GM18870 (cell line): ENCODE results near the gene ARSI.

ENCODE experiments used
- ATAC-seq: cut with Tn5 transposase; IDR thresholded peaks from one replicate; pipeline ENCODE4 v1.9.1; 2021; ENCODE audit warnings: moderate library complexity; ENCODE audit not compliant: unreplicated experiment

Gene ARSI

GRCh38 chr5:150271296-150271692, 31.4 kb downstream of the ARSI start:
- ATAC-seq, result no peak

DNA sequence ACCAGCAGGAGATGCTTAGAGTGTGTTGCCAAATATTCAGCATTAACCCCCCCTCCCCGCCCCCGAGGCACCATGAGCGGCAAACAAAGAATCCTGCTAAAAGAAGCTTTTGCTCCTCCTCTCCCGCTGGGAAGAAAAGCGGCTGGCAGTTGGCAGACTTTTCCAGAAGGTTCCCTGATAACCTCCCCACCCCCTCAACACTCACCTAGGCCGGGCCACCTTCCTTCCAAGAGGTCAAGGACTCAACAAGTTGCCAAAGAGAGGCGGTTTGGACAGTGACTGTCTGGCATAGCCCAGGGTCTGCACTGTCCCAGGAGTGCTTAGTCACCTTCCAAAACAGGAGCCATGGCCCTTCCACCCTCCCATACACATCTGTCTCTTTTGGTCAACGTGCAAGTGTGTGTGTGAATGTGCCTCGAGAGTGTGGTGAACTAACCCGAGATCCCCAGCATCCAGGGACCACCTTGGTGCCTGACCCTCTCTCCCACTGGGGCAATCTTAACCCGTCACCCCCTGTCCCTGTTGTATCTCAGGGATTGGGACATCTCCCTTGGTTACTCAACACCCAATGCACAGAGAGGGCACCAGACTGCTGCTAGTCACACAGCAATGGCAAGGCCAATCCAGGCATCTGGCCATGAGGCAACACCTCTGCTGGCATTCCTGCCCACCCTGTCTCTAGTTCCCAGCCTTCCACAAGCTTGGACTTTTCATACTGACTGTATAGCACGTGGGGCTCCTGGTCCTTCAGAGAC, 32.0 kb downstream of the ARSI start:
- ATAC-seq, result no peak

DNA sequence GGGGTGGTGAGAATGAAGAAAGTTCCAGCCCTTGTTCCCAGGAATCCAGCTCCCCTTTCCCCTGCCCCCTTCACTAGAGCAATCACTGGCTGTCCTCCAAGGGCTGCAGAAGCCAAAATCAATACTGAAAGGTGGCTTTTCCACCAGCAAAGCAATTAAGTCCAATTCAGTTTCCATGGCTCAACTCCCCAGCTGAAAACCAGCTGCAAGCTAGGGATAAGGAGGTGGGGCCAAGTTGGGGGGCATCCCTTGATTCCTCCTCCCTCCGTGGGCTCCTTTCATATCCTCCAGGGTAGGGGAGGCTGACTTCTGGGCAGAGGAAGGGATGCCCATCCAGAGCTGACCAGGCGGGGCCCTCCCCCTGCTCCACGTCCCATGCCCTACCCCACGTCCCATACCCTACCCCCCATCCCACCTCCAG, 35.8 kb downstream of the ARSI start:
- ATAC-seq, result no peak

GRCh38 chr5:150265870-150266383, 36.8 kb downstream of the ARSI start:
- ATAC-seq, result no peak

DNA sequence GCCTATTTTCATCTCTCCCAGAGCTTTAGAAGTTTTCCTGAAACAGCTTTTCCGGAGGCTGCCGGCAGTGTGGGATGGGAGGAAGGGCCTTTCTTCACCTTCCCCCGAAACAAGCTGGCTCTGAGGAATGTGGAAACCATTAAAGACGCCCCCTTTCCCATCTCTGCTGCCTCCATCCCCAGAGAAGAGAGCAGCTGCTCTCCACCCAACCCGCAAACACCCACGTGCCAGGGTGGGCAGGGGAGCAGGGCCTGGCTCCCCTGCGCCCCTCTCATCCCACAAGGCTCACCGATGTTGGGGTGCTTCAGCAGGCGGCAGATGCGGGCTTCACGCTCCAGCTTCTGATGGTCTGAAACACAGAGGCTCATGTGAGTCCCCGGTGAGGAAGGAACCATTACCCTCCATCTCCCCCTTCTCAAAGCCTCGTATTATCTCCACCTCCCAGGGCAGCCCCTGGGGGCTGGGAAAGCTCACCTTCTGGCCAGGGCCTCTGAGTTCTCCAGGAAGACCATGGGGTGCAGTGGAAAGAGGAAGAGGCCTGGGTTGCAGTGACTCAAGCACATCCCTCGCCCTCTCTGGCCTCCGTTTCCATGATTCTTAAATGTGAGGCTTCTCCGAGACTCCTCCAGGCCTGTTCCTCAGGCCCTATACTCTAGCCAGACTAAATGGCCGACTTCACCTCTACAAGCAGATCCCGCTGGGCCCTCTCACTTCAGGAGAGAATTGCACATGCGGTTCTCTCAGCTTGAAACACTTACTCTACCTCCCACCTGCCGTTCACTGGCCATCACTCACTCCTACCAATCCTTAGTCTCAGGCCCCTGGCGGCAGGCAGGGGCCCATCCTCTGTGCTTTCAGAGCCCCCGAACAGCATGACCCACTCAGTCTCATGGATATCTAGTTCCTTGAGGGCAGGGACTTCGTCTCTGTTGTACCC, 37.8 kb downstream of the ARSI start:
- ATAC-seq, result no peak

DNA sequence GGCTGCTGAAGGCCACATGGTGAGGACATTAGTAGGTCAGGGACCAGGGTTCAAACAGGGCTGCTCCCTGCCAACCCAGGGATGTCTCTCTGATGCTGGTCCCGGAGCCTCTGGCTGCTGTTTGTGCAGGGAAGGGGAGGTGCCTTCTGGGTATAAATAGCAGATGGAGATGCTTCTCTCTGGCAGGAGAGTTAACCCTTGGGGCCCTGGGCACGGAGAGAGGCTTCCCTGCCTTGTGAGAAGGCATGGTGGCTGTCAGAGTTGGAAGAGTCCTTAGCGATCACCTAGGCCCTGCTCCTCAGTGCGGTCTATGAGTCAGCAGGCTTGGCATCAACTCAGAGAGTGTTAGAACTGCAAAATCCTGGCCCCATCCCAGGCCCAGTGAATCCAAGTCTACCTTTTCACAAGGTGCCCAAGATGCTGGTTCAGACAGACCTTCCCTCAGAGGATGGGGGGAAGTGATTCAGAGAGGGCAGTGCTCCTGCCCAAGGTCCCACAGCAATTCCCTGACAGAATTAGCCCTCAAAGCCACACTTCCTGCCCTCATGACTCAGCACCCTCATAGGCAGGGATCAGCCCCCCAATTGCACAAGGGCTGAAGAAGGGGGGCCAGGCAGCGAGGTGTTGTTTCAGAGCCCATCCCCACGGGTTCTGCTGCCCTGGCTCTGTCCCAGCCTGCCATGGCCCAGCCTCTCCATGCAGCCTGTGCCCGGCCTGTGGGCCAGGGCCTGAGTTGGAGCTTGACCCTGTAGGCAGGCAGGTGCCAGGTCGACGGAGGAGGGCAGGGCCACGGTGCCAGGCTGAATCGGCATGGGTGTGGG, 38.7 kb downstream of the ARSI start:
- ATAC-seq, result no peak

DNA sequence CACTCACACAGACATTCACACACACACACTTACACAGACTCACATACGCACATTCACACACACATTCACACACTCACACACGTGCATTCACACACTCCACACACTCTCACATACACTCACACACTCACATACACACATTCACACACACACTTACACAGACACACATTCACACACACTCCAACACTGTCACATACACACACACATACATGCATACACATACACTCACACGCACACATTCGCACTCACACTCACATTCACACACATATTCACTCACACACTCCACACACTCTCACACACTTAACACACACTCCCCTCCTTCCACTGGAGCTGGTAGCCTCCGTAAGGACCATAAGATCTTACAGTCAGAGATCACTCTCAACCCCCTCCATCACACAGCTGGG, 39.3 kb downstream of the ARSI start:
- ATAC-seq, result no peak

DNA sequence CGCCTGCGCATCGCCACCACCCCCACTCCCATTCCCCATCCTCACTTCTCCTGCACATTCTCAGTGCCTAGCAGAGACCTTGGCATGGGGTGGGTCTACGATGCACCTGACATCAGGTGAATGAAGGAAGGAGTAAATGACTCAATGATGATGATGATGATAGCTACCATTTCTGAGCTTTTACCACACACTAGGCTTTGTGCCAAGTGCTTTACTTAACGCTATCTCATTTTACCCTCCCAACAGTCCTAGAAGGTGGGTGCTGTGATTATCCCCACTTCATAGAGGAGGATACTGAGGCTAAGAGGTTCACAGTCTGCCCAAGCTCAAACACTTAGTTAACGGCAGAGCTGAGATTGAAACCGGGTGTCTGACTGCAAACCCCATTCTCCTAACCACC, 40.2 kb downstream of the ARSI start:
- no peak for ATAC-seq

GRCh38 chr5:150261231-150261630, 41.5 kb downstream of the ARSI start:
- no peak for ATAC-seq

DNA sequence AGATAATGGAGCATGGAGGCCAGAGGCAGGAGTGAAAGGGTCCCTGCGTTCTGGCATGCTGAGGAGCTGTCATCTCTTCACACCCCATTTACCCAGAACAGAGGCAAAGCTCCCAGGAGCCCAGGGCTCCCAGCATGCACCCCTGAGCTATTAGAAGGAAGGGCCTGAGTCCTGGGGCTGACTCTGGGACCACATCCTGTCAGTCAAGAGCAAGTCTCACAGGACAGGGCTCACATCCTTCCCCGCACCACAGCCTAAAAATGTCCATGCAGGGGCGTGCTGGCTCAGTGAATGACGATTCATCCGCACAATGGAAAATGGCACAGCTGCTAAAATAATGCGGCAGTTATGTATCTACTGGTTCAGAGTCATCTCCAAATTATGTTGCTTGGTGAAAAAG, 44.6 kb downstream of the ARSI start:
- no peak for ATAC-seq

GRCh38 chr5:150257424-150257823, 45.3 kb downstream of the ARSI start:
- no peak for ATAC-seq

DNA sequence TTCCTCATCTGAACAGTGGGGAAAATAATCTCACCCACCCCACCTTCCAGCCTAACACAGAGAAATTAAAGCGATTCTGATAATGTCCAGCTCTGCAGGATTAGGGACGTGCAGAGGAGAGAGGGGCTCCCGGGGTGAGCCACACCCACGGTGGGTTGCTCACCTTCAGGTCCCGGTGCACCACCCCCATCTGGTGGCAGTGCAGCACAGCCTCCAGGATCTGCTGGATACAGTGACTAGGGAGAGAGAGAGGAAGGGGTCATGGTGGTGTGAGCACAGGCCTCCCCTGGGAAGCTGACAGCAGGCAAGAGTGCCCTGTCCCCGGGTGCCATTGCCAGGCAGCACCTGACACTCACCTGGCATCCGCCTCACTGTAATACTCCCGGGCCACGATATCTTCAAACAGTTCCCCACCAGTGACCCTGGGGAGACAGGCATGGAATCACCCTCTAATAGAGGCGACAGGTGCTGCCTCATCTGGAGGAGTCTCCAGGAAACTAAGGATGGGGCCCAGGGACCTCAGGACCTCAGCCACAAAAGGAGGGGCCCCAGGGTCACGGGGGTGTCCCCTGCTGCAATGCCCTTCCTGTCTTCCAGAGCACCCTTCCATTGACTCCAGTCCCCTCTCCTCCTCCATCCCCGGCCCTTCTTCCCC, 46.2 kb downstream of the ARSI start:
- no peak for ATAC-seq

- no peak for ATAC-seq
Observed at GRCh38 chr5:150255659-150256409, 46.9 kb downstream of the ARSI start.

DNA sequence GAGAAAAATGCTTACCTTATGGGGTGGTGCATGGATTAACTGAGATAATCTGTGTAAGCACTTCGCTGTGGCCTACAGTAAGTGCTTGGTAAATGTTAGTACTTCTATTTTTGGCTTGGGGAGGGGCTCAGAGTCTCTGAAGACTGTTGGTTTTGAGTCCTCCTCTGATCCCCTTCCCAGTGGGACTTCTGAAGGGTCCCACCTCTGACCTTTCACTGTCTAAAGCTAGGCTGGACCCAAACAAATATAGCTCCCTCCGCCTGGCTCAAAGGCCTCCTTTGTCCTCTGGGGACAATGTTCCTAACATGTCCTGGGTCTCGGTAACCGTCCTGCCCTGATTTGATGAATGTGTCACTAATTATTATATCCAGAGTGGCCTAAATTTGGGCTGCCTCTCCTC, 47.9 kb downstream of the ARSI start:
- ATAC-seq, result no peak

GRCh38 chr5:150254363-150254762, 48.3 kb downstream of the ARSI start:
- ATAC-seq, result no peak

DNA sequence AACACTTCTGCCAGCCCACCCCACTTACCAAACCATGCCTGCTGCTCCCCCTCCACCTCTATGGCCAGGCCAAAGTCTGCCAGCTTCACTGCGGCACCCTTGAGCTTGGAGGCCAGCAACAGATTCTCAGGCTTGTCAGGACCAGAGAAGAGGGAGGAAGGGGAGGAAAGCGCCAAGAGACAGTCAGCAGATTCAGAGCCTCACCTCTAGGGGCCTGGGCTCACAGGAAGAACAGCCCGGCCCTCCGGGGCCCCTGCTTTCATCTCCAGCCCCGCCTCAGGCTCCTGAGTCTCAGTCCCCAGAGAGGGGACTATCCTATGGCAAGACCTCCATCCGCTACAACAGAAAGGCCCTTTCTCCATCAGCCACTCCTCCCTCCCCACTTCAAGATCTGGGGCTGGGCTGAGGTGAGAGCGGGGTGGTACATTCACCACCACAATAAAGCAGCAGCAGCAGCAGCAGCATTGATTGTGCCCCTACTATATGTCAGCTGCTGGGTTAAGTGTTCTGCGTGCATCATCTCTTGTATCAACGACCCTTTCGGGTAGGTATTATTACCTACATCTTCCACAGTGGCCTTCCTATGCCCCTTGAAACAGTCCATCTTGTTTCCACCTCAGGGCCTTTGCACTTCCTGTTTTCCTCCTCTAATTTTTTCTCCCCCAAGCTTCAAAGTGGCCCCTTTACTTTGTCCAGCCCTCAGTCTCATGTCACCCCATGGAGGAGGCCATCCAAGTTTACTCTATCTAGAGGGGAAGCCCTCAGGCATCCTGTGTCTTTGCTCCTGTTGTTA, 49.1 kb downstream of the ARSI start:
- no peak for ATAC-seq

GRCh38 chr5:150252489-150252888, 50.2 kb downstream of the ARSI start:
- ATAC-seq, result no peak

DNA sequence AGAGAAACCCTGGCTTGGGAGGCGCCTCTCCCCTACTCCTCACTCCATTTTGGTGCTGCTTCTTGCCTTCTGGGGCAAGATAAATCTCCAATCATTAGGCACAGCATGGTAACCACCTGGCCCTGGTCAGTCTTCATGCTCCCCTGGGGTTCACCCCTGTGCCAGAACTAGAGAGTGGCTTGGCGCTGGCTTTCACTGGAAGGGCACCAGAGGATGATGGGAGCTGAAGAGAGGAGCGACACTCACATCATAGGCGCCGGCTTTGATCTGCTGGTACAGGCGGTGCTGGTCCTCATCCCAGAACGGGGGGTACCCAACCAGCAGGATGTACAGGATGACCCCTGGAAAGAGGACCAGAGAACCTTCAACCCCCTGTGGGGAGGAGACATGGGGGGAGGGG, 51.2 kb downstream of the ARSI start:
- no peak for ATAC-seq

- no peak for ATAC-seq
Observed at GRCh38 chr5:150249744-150250143, 53.0 kb downstream of the ARSI start.
